NCI-H2107 (cell line): ENCODE results near the gene KCNJ2.

Experiments
- DNase-seq: peaks from one replicate; lab custom pipeline; 2025; lab: John Stamatoyannopoulos, UW

The KCNJ2 gene

DNA sequence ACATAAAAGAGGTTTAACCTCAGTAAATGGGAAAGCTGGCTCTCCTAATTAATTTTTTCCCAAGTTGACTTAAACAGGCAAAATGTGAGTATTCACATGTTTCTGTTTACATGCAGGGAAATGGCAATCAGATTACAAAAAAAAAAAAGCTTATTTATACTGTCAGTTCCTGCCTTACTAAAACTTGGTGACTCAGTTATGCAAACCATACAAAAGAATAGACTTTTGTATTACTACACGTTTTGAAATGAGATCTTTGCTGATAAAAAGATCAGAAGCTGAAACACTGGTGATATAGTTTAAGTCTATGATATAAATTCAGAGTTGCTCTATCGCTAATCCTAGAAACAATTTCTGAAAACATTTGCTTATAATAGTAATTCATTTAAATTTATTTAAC lies 9.4 kb upstream of the KCNJ2 start:
- no peak for DNase-seq

DNA sequence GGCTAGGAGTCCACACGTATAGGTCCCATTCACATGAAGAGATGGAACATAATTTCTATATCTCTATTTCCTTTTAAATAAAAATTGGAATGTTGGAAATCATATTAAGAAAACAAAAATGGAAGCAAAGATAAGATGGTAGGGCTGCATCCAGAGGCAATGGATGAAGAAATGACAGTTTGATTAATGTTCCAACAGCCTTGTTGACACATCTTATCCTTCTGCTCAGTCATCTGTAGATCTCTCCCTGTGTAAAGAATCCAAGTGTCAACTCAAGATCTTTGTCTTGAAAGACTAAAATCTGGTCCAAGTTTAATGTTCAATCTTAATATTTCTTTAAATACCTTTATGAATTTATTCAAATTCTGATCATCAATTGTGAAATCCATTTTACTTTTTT lies 7.8 kb upstream of the KCNJ2 start:
- DNase-seq: no peak

DNA sequence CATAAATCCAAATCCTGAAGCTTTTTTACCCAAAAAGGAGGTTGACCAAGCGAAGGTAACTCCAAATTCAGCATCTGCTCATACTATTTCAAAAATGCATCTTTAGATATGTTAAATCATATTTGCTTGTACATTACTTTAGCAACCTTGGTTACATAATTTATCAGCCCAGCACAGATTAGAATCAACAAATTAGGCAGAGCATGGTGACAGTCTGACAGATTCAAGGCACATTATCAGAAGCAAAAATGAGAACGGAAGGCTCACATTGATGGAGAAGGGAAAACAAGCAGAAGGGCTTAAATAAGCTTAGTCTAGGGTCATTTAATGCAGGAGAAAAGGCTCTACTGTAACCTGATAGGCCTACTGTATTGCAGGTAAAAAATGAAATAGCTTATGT lies 3.9 kb upstream of the KCNJ2 start:
- DNase-seq: no peak

DNA sequence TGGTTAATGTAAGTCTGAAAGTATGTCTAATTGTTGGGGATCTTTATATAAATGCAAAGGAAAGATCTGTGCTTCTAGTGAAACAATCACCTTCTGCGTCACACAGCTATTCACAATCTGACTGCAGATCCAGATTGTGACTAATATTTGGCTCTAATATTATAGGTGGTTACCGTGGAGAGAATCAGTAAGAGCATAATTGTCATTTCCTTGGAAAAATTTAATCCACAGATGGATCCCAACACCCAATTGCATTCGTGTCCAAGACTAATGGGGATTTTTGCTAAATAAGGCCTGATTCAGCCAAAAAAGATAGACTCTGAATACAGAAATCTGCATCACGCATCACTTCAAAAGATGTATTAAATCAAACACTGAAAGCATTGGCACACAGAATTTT lies 2.7 kb upstream of the KCNJ2 start:
- DNase-seq: no peak

DNA sequence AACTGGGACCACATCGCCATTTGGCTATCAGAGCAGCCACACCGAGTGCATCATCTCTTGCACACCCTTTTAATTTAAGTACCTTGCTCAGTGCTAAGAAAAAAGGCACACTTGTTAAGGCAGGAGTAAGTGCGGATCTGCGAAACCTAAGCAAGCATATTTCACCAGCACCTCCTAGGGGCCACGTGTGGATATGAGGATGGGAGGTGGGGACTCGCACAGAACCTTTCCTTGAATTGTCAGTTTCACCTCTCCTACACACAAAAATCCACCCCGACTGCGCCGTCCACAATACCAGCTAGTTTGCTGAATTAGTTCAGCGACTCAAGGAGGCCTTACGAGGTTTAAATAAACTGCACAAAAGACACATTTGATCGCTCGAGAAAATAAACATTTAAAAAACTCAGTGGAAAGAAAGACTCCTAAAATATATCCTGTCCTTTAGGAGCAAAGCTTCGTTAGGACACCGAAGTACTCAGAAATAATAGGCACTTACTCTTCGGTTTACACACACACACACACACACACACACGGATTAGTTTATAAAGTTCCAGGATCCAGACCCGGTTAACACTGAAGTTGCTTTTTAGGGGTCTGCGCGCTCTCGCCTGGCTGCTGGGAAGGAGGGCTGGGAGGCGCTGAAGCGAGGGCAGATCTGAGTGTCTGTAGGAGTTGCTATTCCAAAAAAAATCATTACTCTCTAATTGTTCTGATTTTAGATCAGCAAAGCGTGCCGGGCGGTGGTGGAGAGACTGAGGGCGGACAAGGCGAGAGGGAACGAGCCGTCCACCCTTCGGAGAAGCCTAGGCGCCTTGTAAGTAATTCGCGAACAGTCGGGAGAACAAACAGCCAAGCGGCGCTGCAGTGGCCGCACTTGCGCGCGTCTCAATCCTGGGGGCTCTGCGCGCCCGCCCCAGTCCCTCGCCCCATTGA lies 1.0 kb upstream of the KCNJ2 start:
- DNase-seq: peak; percentile 40

DNA sequence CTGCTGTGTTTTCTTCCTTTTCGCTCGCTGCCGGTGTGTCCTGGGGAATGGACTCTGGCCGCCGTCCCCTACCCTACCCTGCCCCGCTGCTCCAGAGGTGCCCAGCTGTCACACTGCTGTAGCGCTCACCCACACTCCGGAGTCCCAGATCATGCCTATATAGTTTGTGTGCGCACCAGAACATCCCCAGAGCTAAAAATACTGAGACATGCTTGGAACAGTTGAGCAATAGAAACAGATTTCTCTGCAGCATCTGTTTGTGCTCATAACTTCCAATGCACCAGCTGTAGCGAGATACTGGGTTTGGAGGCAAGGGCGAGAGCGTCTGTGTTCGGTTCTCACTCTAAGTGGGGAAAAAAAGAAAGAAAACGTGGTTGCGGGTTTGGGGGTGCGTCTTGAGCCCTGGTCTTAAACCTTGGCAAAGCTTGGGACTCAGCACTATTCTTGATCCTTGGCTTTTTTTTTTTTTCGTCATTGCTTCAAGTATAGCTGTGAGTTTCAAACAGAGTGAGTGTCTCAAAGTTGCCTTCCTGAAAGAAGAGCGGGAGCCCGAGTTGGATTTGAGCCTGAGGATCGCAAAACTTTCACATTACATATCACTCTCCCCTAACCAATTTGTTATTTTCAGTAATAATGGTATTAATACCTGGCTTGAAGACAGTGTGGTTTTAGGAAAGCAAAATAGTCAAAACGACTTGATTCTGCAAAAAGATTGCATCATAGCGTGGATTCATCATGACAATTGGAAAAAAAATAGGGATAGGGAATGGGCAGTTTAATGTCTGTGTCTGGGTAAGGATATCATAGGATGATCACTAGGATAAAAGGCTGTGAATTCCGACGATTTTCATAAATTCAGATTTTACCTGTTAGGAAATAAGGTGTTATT lies 621 bp downstream of the KCNJ2 start:
- no peak for DNase-seq

DNA sequence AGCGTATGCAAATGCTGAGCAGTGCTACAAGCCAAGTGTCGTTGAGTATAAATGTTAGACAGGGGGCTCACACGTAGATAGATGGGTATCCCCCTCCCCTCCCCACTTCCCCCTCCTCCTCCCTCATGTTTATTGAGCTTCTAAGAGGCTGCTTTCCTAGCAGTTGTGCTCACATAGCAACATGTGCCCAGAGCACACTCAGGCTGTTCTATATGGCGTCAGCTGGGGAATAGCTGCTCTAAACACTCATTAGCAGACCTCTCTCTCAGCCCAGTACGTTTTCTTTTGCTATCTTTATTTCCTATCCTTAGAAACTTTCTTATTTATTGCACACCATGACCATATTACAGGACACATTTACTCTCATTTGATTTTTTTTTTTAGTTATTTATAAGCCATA lies 1.8 kb downstream of the KCNJ2 start:
- DNase-seq: peak; percentile 23

DNA sequence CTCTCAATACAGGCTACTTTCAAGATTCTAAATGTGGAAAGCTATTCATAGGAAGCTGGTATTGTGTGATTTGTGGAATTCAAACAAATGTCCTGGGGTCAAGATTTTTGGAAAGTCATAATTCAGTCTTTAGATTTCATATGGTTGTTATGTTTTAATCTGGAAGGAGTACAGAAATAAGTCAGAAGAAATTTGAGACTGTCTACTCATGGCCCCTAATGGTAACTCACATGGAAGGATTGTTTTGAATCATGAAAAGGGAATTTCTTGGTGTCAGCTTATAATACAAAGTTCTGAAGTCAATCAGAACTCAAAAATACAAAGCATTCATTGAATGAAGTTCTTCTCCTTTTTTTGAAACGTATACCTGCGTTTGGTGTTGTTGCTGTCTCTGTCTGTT lies 3.1 kb downstream of the KCNJ2 start:
- DNase-seq: no peak

DNA sequence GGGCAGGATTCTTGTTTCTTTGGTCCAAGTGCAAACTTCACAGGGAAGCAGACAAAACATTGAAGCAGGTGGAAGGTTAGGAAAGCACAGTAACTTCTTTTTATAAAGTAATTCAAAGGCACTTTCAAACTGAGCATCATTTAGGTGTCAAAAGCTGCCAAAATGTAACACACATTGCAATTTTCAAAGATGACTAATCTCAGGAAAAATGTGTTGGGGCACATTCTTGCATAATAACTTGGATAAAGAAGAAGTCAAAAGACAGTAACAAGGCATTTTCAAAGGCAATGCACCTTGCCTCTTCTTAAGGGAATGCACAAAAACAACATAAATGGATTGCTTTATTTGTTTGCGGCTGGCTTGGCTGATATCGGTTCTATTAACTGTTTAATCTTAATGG lies 3.6 kb downstream of the KCNJ2 start:
- no peak for DNase-seq

DNA sequence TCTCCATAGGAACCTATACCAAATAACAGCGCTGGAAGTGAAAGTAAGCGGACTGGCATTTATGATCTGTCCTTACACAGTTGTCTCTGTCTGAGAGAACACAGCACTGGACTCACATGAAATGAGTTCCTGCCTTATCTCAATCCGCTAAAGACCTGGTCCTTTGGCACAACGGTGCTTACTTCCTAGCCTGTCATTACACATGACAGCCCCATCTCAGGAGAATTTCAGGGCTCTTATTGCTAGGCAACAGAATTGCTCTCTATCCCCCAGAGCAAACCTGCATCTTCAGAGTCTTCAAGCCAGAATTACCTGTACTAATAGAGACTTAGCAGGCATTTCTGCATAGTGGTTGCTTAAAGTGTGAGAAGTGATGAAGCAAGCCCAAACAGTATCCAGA lies 4.3 kb downstream of the KCNJ2 start:
- no peak for DNase-seq

DNA sequence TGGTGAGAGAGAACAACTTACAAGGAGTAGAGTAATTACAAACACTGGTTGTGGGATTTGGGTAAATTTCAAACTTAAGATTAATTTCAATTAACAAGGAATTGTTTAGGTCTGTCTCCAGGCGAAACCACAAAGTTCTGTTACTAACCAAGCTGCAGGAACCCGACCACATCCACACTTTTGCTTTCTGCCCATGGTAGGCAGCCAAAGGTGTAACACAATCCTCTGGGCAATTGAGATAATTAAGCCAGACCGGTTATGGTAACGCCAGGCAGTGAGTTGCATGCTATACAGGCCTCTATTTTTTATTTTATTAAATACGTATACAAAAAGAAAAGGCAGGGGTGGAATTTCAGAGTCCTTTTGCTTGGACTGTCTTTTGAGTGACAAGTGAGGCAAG lies 12.0 kb downstream of the KCNJ2 start:
- peak; percentile 26 for DNase-seq

DNA sequence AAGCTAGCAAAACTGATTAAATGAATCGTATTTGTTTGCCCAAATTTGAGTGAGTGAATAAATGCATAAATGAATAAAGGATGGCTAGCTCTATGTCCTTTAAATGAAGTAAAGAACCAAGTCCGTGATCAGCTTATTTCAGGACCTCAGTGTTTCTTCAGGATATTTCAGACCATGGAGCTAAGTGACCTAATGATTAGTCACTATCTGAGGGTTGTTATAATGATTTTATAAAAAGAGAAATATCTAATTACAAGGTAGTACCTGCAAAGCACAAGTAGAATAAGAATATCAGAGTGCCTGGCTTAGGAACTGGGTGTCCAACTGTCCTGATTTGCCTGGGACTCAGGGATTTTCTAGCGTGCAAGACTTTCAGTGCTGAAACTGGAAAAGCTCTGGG lies 12.5 kb downstream of the KCNJ2 start:
- DNase-seq: no peak

DNA sequence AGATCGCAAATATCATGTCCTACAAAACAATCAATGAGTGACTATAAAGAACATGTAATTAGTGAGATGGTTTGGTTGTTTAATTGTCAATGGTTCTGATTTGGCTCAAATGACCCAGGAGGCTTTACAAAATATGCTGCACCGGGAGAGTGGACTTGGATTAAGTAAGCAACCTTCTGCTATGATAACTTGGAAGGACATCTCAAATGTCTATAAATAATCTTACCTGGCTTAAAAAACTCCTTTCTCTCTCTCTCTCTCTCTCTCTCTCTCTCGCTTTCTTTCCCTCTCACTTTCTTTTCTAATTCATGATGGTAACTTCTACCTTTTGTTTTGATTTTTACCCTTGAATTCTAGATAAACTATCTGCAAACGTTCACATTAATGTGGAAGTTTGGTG lies 14.2 kb downstream of the KCNJ2 start:
- DNase-seq: no peak

DNA sequence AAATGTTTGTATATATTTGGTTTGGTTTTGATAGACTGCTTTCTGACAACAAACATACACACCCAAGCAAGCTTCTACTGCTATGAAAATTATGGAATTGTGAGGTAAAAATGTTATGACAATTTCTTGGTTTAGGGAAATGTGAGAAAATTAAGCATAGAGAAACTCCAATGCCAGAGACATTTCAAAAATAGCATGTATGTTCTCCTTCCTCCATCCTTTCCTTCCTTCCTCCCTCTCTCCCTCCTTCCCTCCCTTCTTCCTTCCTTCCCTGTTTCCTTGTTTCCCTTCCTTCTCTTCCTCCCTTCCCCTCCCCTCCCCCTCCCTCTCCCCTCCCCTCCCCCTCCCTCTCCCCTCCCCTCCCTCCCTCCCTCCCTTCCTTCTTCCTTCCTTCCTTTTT lies 14.9 kb downstream of the KCNJ2 start:
- DNase-seq: no peak

DNA sequence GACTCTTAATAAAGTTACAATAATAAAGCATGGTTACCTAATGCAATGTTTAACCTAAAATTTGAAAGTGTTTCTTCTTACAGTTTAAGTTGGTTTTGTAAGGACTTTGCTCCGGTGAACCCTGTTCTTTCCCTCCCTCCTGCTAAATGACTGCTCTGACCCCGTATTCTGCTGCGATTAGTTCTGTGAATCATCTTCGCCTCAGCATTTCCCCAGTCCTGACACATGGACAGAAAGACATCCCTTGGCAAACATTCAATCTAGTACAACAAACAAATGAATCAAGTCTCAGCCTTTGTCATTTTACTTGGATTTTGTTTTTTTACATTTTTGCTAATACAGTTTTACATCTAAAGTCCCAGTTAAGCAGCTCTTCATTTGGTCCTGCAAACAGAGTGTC lies 15.4 kb downstream of the KCNJ2 start:
- no peak for DNase-seq

DNA sequence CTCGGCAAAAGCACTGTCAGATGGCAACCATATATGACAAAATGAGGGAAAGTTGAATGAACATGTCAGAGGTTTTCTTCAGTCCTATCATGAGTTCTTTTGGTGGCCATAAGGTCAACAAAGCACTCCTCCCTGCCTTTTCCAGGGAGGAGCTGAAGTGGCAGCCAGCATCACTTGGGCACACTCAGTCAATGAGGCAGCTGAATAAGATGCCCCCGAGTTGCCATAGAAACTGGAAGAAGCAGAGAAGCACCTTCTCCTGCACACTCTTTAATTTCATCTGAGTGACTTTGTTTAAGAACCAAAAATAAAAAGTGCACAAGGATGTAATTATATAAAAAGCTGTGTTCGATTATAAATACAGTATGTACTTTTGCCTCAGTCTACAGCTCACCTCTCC lies 16.0 kb downstream of the KCNJ2 start:
- DNase-seq: no peak

DNA sequence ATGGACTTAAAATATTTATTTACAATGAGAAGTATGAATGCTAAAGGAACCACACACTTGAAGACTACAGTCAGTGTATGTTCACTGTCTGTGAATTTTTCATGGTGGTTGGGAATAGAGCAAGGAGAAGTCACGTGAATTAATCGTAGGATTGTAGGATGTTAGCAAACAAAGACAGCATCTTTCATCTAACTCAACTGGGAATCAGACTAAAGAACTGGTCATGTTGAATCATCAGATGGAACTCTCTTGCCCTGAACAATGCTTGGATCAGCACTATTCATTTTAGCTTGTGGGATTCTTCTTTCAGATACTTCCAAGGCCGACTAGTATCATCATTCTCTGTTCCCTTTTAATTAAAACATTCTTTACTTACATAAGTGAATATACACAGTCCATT lies 18.1 kb downstream of the KCNJ2 start:
- no peak for DNase-seq

DNA sequence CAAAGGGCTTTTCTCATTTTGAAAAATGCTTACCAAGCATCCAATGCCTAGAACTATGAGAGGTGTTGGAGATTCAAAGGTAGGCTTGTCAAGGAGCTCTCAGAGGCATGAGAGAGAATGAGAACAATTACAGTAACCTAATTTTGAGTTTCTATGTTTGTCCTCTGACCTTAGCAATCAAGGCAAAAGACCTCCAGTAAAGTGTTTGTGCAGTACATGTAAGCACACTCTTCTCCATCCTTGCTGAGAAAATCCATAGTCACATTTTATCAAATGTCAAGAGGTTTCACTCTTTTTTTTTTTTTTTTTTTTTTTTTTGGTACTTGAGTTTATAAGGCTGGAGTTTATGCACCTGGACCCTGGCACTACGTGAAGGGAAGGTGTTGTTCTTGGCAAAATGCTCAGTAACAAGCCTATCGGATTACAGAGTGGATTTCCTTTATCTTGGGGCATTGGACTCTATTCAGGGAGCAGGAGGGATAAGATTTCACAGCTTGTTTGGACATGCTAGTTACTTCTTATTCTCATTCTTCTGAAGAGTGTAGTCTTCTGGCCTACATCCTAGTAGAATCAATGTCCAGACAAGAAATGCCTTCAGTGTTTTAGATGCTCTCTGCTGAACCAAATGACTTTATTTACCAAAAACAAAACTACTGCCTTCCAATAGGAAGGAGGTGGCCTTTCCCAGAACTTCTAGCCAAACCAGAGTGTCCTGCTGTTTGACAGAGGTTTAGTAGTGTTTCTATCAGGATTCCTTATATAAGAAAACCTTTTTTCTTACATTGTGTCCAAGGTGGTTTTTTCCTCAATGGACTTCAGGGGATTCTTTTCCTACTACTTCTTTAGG lies 21.9 kb downstream of the KCNJ2 start:
- DNase-seq: peak; percentile 63

DNA sequence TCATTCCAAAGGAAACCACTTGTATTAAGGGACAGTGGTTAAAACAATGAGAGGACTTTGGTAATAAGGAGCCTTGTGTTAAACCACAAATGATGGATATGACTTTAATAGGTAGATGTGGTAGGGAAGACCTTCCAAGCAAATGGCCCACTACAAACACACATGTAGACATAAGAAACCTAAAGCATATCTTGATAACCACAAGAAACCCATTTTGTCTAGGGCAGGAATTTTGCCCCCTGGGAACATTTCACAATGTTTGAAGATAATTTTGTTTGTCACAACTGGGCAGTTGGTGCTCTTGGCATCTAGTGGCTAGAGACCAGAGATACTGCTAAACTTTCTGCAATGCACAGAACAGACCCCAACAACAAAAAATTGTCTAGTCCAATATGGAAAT lies 25.8 kb downstream of the KCNJ2 start:
- no peak for DNase-seq

DNA sequence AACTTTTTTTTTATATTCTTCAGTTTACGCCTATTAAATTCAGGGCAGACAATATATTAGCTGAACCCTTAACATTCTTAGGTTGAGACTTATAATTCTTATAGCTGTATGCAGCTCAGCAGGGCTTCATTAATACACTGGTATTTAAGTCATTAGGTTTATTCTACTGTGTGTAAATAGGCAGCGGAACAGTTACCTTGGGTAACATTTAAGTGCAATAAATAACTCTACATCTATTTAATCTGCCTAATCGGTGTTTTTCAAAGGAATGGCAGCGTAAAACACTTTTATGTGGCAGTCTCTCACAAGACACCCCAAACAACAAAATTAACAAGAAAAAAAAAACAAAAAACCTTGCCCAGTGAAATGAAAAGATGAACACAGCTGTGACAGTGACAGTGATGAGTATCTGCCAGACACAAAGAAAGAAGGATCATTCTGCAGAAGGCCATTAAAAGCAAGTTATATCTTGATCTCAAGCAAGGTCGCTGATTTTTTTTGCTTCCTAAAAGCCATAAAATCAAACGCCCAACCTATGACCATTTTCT lies 32.6 kb downstream of the KCNJ2 start:
- no peak for DNase-seq

DNA sequence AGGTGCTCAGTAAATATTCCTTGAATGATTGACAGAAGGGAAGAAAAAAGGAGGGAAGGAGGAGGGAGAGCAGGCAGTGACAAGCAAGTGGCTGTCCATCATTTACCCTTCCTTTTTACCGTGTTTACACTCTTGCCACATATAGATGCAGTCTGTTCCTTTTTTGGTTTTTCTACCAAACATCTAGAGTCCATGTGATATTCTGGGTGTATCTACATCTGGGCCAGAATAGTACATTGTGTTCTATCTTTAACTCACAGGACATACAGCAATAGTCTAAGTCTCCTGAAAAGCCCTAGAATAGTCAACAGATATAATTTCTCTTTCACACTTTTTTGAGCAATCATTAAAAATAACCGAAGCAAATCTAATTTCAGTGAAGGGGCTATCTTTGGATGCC lies 33.5 kb downstream of the KCNJ2 start:
- DNase-seq: no peak

DNA sequence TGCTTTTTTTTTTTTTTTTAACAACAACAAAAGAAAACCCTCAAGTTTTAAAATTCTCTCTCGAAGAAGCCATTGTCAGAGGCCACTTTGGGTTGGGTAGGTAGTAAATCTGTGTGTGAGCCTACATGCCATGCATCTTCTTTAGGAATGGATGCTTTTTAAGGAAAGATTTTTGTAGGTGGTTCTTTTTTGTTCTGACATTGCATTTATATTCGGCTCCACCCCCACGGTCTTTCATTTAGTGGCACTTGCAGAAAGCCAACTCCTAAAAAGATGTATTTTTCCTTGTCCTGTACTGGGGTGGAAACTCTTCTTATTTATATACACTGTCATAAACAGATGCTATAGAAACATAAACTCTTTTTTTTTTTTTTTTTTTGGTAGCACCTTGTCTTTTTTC lies 35.1 kb downstream of the KCNJ2 start:
- no peak for DNase-seq
